Measurements from ENCODE around the gene MFN1. TPM values are rescaled to one million over a fixed set of nuclear protein-coding genes. Genes with fewer than 3 reads are reported as not detected.
A peak's percentile ranks its signal among the peaks of the same experiment; 100 is the strongest.

MFN1 gene
- total RNA-seq, 1 donor from 2014 or later: 74.2 TPM

DNA sequence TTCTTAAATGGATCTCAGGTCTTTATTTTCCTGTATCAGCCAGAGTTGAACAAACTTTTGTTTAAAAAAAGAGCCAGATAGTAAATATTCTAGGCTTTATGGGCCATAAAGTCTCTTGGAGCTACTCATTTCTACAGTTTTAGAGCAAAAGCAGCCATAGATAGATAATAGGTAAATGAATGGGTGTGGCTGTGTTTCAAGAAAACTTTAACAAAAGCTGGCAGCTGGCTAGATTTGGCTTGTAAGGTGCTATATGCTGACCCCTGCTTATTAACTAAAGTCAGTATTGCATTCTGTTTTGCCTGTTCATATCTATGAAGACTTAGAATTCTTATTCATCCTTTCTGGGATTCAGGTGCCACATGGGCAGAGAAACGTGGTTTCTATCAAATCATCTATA, 29.0 kb downstream of the MFN1 start:
- DNase-seq: no peak
- H3K4me3 ChIP-seq: no peak overlapping the region
- intact Hi-C loops (cut with micrococcal nuclease): no loop called here
- H3K9me3 ChIP-seq (replicated peaks): no peaks in the 10 kb centered on the region
- no peaks in the 10 kb centered on the region for H3K27me3 ChIP-seq (ENCODE audit: low read depth)
- H3K27ac ChIP-seq (replicated peaks): no peak overlapping the region
- no peaks in the 10 kb centered on the region for H3K4me1 ChIP-seq
- H3K36me3 ChIP-seq: peaks cover 85% of the 10 kb centered on the region
- TF ChIP-seq, protein P1, sequence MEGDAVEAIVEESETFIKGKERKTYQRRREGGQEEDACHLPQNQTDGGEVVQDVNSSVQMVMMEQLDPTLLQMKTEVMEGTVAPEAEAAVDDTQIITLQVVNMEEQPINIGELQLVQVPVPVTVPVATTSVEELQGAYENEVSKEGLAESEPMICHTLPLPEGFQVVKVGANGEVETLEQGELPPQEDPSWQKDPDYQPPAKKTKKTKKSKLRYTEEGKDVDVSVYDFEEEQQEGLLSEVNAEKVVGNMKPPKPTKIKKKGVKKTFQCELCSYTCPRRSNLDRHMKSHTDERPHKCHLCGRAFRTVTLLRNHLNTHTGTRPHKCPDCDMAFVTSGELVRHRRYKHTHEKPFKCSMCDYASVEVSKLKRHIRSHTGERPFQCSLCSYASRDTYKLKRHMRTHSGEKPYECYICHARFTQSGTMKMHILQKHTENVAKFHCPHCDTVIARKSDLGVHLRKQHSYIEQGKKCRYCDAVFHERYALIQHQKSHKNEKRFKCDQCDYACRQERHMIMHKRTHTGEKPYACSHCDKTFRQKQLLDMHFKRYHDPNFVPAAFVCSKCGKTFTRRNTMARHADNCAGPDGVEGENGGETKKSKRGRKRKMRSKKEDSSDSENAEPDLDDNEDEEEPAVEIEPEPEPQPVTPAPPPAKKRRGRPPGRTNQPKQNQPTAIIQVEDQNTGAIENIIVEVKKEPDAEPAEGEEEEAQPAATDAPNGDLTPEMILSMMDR (IDR thresholded peaks at IDR 0.05; ENCODE audit: borderline replicate concordance): no peak

DNA sequence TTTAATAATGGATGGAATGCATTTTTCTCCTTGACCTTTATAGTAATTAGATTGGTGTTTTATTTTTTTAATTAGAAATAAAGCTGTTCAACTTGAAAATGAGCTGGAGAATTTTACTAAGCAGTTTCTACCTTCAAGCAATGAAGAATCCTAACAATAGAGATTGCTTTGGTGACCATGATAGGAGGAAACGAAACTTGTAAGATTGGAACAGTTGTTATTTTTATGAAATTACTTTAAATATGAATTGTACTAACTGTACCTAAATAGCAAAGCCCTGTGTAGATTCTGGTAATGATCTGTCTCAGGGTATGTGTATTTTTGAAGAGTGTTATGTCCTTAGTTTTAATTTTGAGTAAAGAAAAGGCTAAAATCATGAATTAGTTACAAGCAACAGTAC, 44.4 kb downstream of the MFN1 start:
- TF ChIP-seq, protein P1 (IDR thresholded peaks at IDR 0.05; ENCODE audit: borderline replicate concordance): no peak
- peak overlapping the region; percentile 1 for H3K27ac ChIP-seq (replicated peaks)
- H3K9me3 ChIP-seq (replicated peaks): no peaks in the 10 kb centered on the region
- DNase-seq: no peak
- H3K4me3 ChIP-seq: no peak overlapping the region
- peaks cover 81% of the 10 kb centered on the region for H3K36me3 ChIP-seq
- no peaks in the 10 kb centered on the region for H3K4me1 ChIP-seq
- no peaks in the 10 kb centered on the region for H3K27me3 ChIP-seq (ENCODE audit: low read depth)
- intact Hi-C loops (cut with micrococcal nuclease): no loop called here

DNA sequence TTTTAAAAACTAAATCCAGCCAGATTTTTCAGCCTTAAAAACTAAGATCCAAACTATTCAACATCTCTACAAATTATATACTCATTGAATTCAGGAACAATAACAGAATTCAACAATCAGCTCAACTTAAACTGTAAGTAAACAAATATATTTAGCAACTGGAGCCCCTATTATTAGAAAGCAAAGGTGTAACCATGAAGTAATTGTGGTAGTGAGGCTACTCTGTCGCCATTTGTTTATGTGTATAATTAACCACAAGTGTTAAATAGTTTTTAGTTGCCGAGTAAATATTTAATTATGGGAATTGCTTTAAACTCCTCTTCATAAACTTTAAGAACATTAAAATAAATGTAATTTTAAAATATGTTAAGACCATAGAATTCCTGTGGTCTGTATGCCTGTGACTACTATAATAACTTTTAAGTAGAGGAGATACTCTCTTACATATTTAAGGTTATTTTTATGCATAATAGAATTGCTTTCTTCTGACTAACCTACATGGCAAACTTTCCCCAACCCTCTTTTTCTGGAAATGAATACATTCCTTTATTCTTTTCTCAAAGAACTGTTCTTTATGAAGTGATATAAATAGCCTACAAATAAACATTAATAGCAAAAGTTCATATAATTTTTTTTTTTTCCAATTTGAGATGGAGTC, 51.2 kb downstream of the MFN1 start:
- Histone ChIP-seq H3K27ac (replicated peaks) (no peak overlapping the region), H3K4me3 (no peak overlapping the region), H3K4me1 (no peaks in the 10 kb centered on the region), H3K9me3 (replicated peaks) (no peaks in the 10 kb centered on the region), H3K36me3 (peaks cover 65% of the 10 kb centered on the region), H3K27me3 (ENCODE audit: low read depth) (no peaks in the 10 kb centered on the region)
- intact Hi-C loops (cut with micrococcal nuclease): no loop called here
- TF ChIP-seq, protein P1 (IDR thresholded peaks at IDR 0.05; ENCODE audit: borderline replicate concordance): no peak
- DNase-seq: no peak

DNA sequence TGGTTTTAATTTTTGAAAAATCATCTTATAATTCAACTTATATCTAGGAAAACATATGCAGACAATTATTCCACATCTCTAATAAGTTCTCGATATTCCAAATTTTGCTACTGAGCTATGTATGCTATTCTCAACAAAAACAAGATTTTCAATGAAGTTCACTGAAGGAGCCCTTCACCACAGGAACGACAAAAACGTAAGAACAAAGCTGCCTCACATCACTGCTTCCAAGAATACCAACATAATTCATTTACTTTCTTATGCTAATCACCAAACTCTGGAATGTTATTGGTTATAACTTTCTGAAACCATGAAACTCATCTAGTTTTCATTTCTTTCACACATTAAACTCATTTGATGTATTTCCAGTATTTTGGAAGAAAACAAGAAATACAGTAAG, 54.1 kb downstream of the MFN1 start:
- Histone ChIP-seq H3K9me3 (replicated peaks) (no peaks in the 10 kb centered on the region), H3K36me3 (peaks cover 68% of the 10 kb centered on the region), H3K4me3 (no peak overlapping the region), H3K27me3 (ENCODE audit: low read depth) (no peaks in the 10 kb centered on the region), H3K27ac (replicated peaks) (no peak overlapping the region), H3K4me1 (no peaks in the 10 kb centered on the region)
- TF ChIP-seq, protein P1 (IDR thresholded peaks at IDR 0.05; ENCODE audit: borderline replicate concordance): no peak
- intact Hi-C loops (cut with micrococcal nuclease): no loop called here
- no peak for DNase-seq

DNA sequence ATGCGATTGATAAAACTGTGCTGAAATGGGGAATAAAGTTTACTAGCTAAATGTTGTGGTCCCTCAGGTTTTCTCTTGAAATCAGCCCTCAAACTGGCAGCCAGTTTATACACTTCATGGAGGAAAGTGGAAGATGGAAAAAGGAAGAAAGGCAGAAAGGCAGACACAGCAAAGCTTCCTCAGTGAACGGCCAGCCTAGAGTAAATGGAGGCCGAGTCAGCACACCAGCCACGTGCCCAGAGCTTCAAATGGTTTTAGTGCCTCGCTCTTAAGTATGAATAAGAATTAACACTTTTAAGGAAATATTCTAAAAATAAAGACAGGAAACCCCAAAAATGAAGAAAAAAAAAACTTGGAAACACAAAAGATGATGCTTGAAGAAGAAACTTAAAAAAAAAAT, 55.5 kb downstream of the MFN1 start:
- intact Hi-C loops (cut with micrococcal nuclease): no loop called here
- H3K36me3 ChIP-seq: peaks cover 73% of the 10 kb centered on the region

More for the DNA sequence above, 55.5 kb downstream of the MFN1 start:
- Histone ChIP-seq H3K27me3 (ENCODE audit: low read depth) (no peaks in the 10 kb centered on the region), H3K4me1 (no peaks in the 10 kb centered on the region), H3K27ac (replicated peaks) (no peak overlapping the region), H3K4me3 (no peak overlapping the region), H3K9me3 (replicated peaks) (no peaks in the 10 kb centered on the region)
- no peak for DNase-seq
- TF ChIP-seq, protein P1 (IDR thresholded peaks at IDR 0.05; ENCODE audit: borderline replicate concordance): no peak

All from left ventricle myocardium inferior (tissue), 1 donor.